Nephron (organoid): Measurements from ENCODE around the gene TNFRSF9.
"Not testable (repeated sequence)": the region's sequence is repeated elsewhere in the genome, so short reads cannot be mapped to it uniquely, and the experiment has no call there.

Experiments
- H3K27ac Mint-ChIP-seq, 3 experiments: 2 replicates each; pipeline ENCODE4 v1.8.0; 2020; ENCODE audit warnings: mixed read lengths in 3 of 3, mild to moderate bottlenecking in 2 of 3, moderate library complexity in 1 of 3
- H3K27me3 Mint-ChIP-seq: 2 replicates; pipeline ENCODE4 v1.8.0; 2021; ENCODE audit warnings: low read depth, mild to moderate bottlenecking, moderate library complexity, mixed read lengths
- H3K36me3 Mint-ChIP-seq: 2 replicates; pipeline ENCODE4 v1.8.0; 2020; ENCODE audit warnings: low read depth, mixed read lengths
- H3K4me1 Mint-ChIP-seq: 2 replicates; pipeline ENCODE4 v1.8.0; 2020; ENCODE audit warnings: mixed read lengths
- H3K4me3 Mint-ChIP-seq, 3 experiments: 2 replicates each; pipeline ENCODE4 v1.8.0; 2020; ENCODE audit warnings: mild to moderate bottlenecking in 3 of 3, mixed read lengths in 3 of 3, moderate library complexity in 2 of 3
- H3K9me3 Mint-ChIP-seq: 2 replicates; pipeline ENCODE4 v1.8.0; 2020; ENCODE audit warnings: mixed read lengths
- TF ChIP-seq, protein P1 (sequence below), 3 experiments: fragments of 200-600 bp; sonication (generic); IDR thresholded peaks; one replicate each; pipeline ENCODE4 v1.5.0; 2021; ENCODE audit warnings: antibody characterized with exemption in 3 of 3; ENCODE audit not compliant: unreplicated experiment in 3 of 3

Gene TNFRSF9

DNA sequence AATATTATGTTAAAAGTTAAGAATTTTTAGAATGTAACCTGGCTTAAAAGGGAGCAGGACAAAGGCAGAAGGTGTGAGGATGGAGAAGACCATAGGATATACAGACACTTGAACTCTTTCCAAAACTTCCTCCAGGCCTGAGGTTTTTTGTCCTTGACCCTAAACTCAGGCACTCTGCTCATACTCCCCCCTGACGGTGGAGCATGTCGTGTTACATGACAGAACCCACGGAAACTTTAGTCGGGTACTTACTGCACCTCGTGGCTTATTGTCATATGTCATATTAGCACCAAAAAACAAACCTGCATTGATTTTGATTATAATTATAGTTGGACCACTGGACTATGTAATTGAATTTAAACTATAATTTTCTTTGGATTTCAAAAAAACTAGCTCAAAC lies 20.8 kb downstream of the TNFRSF9 start:
- Mint-ChIP-seq H3K36me3 (no peaks in the 10 kb centered on the region), H3K27ac (no peak overlapping the region), H3K27me3 (no peaks in the 10 kb centered on the region), H3K9me3 (no peaks in the 10 kb centered on the region), H3K4me3 (no peak overlapping the region), H3K4me1 (no peaks in the 10 kb centered on the region)
- TF ChIP-seq, protein P1, sequence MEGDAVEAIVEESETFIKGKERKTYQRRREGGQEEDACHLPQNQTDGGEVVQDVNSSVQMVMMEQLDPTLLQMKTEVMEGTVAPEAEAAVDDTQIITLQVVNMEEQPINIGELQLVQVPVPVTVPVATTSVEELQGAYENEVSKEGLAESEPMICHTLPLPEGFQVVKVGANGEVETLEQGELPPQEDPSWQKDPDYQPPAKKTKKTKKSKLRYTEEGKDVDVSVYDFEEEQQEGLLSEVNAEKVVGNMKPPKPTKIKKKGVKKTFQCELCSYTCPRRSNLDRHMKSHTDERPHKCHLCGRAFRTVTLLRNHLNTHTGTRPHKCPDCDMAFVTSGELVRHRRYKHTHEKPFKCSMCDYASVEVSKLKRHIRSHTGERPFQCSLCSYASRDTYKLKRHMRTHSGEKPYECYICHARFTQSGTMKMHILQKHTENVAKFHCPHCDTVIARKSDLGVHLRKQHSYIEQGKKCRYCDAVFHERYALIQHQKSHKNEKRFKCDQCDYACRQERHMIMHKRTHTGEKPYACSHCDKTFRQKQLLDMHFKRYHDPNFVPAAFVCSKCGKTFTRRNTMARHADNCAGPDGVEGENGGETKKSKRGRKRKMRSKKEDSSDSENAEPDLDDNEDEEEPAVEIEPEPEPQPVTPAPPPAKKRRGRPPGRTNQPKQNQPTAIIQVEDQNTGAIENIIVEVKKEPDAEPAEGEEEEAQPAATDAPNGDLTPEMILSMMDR (IDR thresholded peaks at IDR 0.05; ENCODE audit: unreplicated experiment in 3 of 3), result no peak

DNA sequence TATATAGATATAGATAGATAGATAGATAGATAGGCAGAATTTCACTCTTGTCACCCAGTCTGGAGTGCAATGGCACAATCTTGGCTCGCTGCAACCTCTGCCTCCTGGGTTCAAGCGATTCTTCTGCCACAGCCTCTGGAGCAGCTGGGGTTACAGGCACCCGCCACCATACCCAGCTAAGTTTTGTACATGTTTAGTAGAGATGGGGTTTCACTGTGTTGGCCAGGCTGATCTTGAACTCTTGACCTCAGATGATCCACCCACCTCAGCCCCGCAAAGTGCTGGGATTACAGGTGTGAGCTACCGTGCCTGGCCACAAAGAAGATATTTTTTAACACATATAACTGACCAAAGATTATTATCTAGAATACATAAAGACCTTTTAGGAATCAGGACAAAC lies 22.7 kb downstream of the TNFRSF9 start:
- H3K4me3 Mint-ChIP-seq, H3K36me3 Mint-ChIP-seq, H3K4me1 Mint-ChIP-seq, H3K27ac Mint-ChIP-seq, H3K9me3 Mint-ChIP-seq, H3K27me3 Mint-ChIP-seq: not testable (repeated sequence)

DNA sequence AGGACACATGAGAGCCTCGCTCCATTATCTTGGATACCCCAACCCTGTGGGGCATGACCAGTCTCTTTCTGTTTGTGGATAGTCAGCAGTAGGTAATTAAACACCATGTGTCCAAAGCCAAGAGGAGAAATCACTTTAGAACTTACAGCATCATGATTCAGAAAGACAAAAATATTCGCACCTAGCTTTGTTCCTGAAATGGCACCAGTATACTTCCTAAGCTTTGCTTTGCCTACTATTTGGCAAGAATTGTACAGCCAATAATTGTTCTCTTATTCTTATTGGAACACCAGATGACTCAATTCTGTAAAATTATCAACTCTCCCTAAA lies 24.2 kb downstream of the TNFRSF9 start:
- Mint-ChIP-seq H3K4me3 (no peak overlapping the region), H3K9me3 (no peaks in the 10 kb centered on the region), H3K4me1 (no peaks in the 10 kb centered on the region), H3K27me3 (peaks cover 8% of the 10 kb centered on the region), H3K36me3 (no peaks in the 10 kb centered on the region), H3K27ac (no peak overlapping the region)
- TF ChIP-seq, protein P1 (IDR thresholded peaks at IDR 0.05; ENCODE audit: unreplicated experiment in 3 of 3), result no peak

DNA sequence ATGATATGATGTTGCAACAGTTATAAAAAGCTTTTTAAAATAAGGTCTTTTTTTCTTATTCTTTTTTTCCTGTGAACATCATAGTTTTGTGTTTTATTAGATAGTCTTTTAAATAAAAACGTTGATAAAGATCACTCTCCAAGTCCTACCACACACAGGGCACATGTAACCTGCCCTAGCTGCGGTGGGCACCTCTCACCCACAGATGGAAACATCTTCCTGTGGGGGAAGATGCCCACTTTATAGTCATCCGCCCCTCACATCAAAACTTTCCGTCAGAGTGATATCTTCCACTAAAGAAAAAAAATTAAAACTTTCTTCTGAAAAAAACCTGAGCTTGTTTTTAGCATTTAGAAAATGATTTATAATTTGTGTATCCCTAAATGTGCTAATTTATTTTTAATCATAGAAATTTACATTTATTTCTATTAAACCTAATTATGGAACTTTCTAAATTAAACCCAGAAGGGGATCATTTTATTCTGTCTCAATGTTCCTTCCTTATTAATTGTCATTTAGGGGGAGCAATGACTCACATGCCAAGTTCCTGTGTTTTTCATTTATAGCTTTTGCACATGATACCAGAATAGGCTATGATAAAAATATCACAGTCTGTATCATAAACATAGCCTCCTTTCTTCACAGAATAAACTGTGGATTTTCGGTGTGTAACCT lies 24.7 kb downstream of the TNFRSF9 start:
- H3K36me3 Mint-ChIP-seq, result no peaks in the 10 kb centered on the region
- H3K4me3 Mint-ChIP-seq, result no peak overlapping the region
- no peaks in the 10 kb centered on the region for H3K4me1 Mint-ChIP-seq
- no peak overlapping the region for H3K27ac Mint-ChIP-seq
- TF ChIP-seq, protein P1 (IDR thresholded peaks at IDR 0.05; ENCODE audit: unreplicated experiment in 3 of 3), result no peak
- H3K27me3 Mint-ChIP-seq, result peaks cover 8% of the 10 kb centered on the region
- no peaks in the 10 kb centered on the region for H3K9me3 Mint-ChIP-seq

DNA sequence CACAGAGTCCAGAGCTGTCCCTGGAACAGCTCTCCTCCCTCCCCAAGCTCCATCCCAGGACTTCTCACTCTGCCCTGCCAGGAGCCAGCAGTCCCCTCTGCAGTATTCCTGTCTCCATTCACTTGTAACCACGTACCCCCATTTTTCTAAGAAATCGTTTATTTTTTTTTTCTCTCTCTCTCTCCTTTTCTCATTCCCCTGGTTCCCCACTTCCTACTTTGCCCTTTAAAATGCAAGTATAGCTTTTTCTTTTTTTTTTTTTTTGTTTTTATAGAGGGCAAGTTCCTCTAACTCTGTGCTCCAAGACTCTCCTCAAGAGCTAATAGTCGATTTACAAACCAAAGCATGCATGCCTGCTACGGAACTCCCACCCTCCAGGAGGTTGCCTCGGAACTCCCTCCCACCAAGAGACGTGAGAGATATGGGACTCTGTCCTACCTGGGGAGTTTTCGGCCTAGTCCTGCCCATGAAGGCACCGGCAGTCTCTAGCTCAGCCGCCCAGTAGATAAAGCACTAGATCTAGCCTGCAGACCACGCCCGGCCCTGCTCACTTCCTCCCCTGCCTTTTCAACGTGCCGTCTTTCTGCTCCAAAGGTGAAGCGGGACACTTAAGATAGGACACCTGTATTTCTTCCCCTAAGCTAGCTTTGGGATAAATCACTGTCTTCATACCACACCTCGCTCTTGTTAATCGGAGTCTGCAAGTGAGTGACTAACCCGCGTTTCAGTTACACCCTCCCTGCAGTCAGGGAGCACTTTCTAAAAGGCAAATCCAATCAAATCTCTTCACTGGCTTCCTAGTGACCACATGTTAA lies 27.7 kb downstream of the TNFRSF9 start:
- Mint-ChIP-seq H3K4me1 (no peaks in the 10 kb centered on the region), H3K27me3 (peaks cover 8% of the 10 kb centered on the region), H3K4me3 (no peak overlapping the region), H3K27ac (no peak overlapping the region), H3K36me3 (no peaks in the 10 kb centered on the region), H3K9me3 (no peaks in the 10 kb centered on the region)
- TF ChIP-seq, protein P1 (IDR thresholded peaks at IDR 0.05; ENCODE audit: unreplicated experiment in 3 of 3), result no peak

DNA sequence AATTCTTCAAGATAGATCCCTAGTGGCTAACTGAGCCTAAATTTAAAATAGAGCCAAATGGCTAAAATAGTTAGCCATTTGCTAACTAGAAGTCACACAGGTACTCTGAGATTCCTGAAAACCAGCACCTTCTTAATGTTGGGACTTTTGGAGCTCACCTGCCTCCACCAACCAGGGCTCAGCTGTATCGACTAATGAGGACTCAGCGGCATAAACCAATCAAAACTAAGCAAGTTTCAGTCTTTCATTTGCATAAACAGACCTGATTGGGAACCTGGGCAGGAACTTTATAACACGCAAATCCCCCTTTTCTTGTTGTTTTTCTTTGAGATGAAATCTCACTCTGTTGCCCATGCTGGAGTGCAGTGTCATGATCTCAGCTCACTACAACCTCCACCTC lies 28.5 kb downstream of the TNFRSF9 start:
- TF ChIP-seq, protein P1 (IDR thresholded peaks at IDR 0.05; ENCODE audit: unreplicated experiment in 3 of 3), result no peak
- Mint-ChIP-seq H3K27me3 (peaks cover 8% of the 10 kb centered on the region), H3K36me3 (no peaks in the 10 kb centered on the region), H3K4me3 (no peak overlapping the region), H3K27ac (no peak overlapping the region), H3K4me1 (no peaks in the 10 kb centered on the region), H3K9me3 (no peaks in the 10 kb centered on the region)
